HG02973 (cell line): ENCODE measurements around the gene ITIH5.
"Not testable (repeated sequence)": the region's sequence is repeated elsewhere in the genome, so short reads cannot be mapped to it uniquely, and the experiment has no call there.

Experiments used
- ATAC-seq: cut with Tn5 transposase; IDR thresholded peaks from one replicate; pipeline ENCODE4 v1.9.1; 2021; ENCODE audit warnings: moderate library complexity; ENCODE audit not compliant: unreplicated experiment

Gene ITIH5

GRCh38 chr10:7689591-7689990 lies 22.8 kb upstream of the ITIH5 start:
- ATAC-seq: no peak

GRCh38 chr10:7687228-7687907 lies 20.6 kb upstream of the ITIH5 start:
- ATAC-seq: peak; percentile 95

GRCh38 chr10:7686351-7687171 lies 19.8 kb upstream of the ITIH5 start:
- ATAC-seq: no peak

GRCh38 chr10:7680078-7680477 lies 13.3 kb upstream of the ITIH5 start:
- not testable (repeated sequence) for ATAC-seq

GRCh38 chr10:7679256-7679655 lies 12.5 kb upstream of the ITIH5 start:
- no peak for ATAC-seq

DNA sequence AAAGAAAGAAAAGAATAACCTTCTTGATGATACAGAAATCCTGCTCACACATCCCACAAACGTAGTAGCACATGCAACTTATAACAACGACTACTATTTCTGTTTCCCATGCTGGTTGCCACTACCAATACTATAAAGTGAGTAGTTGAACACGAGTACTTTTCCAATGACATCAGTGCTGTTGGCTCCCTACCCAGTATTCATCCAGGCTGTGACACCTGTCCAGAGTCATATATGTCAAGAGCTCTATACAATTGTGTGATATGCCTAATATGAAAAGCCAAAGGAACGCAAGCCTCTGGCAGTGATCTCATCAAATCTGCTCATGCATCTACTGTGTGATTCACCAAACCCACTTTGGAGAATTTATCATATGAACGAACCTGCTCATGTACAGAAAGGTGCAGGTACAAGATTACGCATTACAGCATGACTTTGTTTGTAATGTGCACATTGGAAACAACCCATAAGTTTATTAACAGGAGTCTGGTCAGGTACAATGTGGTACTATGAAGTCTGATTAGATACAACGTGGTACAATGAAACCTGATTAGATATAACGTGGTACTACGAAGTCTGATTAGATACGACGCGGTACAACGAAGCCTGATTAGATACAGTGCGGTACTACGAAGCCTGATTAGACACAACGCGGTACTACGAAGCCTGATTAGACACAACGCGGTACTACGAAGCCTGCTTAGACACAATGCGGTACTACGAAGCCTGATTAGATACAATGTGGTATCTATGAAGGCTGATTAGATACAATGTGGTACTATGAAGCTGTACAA lies 5.8 kb upstream of the ITIH5 start:
- no peak for ATAC-seq

- no peak for ATAC-seq
Measured at GRCh38 chr10:7670157-7670556, 3.4 kb upstream of the ITIH5 start.

DNA sequence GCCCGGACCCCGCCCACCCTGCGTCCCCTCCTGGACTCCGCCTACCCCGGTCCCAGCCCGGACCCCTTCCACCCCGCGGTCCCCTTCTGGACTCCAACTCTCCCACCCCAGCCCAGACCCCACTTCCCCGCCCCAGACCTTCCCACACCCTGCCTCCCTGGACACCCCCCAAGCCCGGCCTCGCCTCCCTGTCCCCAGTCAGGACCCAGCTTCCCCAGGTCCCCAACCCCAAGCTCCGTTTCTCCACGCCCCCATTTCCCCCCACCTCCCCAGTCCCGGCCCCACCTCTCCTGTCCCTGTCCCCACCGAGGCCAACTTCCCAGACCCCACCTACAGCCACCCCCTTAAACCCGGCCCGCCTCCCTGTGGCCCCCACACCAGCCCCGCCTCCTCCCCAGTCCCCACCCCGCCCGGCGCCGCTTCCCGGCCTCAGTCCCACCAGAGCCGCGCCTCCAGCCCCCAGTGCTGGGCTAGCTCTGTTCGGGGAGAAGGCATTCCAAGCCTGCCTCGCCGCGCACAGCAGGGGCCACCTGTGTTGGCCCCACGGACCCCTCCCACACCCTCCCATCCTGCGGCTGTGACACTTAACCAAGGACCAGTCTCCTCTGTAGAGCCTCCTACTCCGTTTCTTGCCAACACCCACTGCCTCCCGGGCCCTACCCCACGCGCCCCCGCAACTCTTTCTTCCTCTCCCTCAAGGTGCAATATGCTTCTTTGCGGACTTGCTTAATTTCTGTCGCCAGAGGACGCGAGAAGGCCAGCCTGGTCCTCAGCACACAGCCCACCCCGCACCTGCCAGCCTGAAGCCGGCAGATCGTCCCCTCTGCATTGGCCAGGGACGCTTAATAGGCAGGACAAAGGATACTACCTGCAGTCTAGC lies 736 bp upstream of the ITIH5 start:
- no peak for ATAC-seq

GRCh38 chr10:7665767-7666166 lies 999 bp downstream of the ITIH5 start:
- no peak for ATAC-seq

- no peak for ATAC-seq
Measured at GRCh38 chr10:7664707-7665106, 2.1 kb downstream of the ITIH5 start.

GRCh38 chr10:7662522-7662921 lies 4.2 kb downstream of the ITIH5 start:
- ATAC-seq: no peak

DNA sequence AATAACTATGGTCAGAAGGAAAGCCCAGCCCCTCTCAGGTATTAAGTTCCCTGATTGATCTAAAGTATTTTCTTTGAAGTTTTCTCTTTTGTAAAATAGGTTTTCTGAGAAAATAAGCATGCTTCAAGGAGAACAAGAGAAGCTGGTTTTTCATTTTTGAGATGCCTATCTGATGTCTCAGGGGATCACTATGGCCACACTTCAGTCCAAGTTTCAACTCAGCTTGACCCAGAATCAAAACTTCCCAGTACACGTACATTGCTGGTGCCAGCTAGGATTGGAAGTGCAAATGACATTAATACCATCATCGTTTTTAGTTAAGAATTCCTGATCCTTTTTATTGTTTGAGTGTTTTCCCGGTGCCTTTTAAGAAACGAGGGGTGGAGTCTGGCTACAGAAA lies 7.2 kb downstream of the ITIH5 start:
- ATAC-seq: no peak

DNA sequence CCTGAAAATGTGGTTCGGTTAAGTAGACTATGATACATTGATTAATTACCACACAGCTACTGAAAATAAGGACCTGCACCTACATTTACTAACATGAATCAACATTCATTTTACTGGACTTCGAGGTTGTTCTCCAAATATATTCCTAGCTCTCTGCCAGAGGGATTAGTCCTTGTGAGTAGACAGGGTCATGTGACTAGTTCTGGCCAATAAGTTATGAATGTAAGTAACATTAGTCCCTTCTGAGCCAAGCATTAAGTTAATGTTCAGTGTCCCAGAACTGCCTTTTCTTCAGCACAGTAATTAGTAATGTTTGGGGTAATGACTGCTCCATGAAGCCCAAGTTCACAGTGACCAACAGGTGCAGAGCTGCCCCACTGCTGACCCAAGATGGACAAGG lies 9.2 kb downstream of the ITIH5 start:
- ATAC-seq: no peak

DNA sequence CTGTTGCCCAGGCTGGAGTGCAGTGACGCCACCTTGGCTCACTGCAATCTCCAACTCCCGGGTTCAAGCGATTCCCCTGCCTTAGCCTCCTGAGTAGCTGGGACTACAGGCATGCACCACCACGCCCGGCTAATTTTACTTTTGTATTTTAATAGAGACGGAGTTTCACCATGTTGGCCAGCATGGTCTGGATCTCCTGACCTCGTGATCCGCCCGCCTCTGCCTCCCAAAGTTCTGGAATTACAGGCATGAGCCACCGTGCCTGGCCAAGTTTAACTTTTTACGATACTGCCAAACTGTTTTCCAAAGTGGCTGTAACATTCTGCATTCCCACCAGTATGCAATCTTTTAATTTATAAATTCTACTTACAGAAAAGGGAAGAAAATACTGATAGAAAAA lies 9.7 kb downstream of the ITIH5 start:
- not testable (repeated sequence) for ATAC-seq

- ATAC-seq: no peak
Measured at GRCh38 chr10:7651853-7652470, 14.8 kb downstream of the ITIH5 start.

DNA sequence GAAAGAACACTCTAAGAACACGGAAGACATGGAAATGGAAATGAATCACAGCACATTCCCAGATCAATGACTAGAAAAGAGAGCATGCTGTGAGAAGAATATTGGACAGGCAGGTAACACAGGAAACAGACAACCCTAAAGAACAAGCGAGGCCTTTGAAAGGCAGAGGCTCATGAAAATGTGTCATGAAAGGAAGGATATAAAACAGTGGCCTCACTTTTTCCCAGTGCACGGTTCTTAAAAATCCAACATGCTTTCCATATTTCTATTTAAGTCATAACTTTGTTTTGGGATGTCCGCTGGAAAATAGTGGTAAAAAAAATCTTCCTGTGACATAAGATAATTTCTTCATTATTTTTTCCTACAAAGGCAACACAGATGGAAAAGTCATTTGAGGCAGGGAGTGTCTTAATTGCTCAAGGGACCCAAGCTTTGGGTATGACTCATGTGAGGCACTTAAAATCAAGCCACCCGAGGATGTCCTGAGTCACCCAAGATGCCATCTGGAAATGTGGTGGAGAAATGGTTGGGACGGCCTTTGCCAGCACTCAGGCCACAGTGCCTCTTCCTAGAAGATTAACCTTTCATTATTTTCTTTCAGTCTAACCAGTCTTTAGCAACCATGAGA lies 17.0 kb downstream of the ITIH5 start:
- ATAC-seq: no peak

DNA sequence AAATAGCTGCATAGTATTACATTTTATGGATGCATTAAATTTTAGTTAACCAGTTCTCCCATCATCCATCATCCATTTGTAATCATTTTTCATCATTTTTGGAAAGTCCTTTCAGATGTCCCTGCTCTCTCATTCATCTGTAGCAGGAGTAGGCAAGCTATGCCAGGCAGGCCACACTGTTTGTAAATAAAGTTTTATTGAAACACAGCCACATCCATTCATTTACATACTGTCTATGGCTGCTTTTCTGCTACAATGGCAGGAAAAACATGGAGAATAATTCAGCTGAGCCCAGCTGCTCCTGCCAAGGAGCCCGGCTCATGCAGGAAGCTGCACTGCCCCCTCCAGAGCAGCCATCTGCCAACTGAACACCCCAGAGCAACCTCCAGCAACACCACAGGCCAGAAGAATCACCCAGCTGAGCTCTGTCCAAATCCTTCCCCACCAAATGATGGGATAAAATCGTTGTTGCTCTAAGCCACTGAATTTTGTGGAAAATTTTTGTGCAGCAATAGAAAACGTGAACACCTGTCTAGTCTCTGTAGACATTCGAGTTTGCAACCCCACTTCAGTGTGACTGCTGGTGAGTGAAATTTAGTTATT lies 19.6 kb downstream of the ITIH5 start:
- no peak for ATAC-seq

- no peak for ATAC-seq
Measured at GRCh38 chr10:7642491-7643011, 24.2 kb downstream of the ITIH5 start.
